ENCODE measurements around the gene DCTN2.

GRCh38 chr12:57571926-57572762 is 25.2 kb upstream of the DCTN2 start:
- no peak for TF ChIP-seq CTCF (IDR thresholded peaks at IDR 0.05; ENCODE audit: extremely low read depth in 1 of 2, insufficient read depth in 1 of 2, low read depth in 1 of 2, low read length in 2 of 2)
- no peak for TF ChIP-seq POLR2A (IDR thresholded peaks at IDR 0.05; ENCODE audit: low read depth, low read length)
- TF ChIP-seq MAX (IDR thresholded peaks at IDR 0.05; ENCODE audit: insufficient read depth, insufficient read length) = no peak

Data from endothelial cell of umbilical vein (primary cell).